ENCODE data around the gene OPRM1. TPM values are rescaled to one million over a fixed set of nuclear protein-coding genes. Genes with fewer than 3 reads are reported as not detected.
"Not testable (repeated sequence)": the region's sequence is repeated elsewhere in the genome, so short reads cannot be mapped to it uniquely, and the experiment has no call there.

Gene OPRM1
- total RNA-seq, 1 donor from 2014 or later = 1.2 TPM

GRCh38 chr6:154233383-154233782 lies 194.3 kb downstream of the OPRM1 start:
- no peak for DNase-seq (ENCODE audit: low spot score in 2 of 2)
- FAIRE-seq = no peak

GRCh38 chr6:154234019-154234772 lies 195.2 kb downstream of the OPRM1 start:
- DNase-seq (ENCODE audit: low spot score in 2 of 2) (no peak), FAIRE-seq (no peak)

GRCh38 chr6:154236646-154237301 lies 197.7 kb downstream of the OPRM1 start:
- DNase-seq (ENCODE audit: low spot score in 2 of 2) (no peak), FAIRE-seq (no peak)

DNA sequence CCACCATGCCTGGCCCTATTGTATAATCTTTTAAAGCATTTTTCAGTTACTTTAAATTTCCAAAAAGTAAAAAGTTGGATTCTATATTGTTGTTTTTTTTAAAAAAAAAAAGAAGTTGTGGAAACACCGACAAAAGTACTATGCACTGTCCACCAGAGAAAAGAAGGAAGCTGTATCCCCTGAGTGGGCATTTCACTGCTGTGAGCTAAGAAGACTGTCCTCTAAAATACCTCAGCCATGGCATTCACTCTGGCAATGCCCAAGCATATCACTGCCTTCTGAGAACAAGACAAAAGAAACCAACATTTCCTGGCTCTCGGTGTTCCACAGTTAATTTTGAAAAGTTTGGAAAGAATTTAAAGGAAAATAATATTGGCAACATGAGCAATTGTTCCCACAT lies 199.8 kb downstream of the OPRM1 start:
- no peak for FAIRE-seq

DNA sequence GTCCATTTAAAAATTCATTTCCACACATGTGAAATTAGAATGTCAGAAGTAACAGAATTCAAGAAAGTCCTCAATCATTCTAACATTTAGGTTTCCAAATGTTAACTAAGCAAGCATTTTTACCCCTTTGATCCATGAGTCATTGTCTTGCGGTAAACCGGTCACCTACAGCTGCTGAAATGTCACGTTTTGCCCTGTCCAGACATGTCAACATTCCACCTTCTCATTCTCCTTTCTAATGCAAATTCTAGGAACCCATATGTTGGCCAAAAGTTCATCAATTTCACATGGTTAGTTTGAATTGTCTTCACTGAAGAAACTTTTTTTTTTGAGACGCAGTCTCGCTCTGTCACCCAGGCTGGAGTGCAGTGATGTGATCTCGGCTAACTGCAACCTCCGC lies 200.4 kb downstream of the OPRM1 start:
- DNase-seq (ENCODE audit: low spot score in 2 of 2) = no peak
- FAIRE-seq = no peak

More for the DNA sequence above, 199.8 kb downstream of the OPRM1 start:
- no peak for DNase-seq (ENCODE audit: low spot score in 2 of 2)

DNA sequence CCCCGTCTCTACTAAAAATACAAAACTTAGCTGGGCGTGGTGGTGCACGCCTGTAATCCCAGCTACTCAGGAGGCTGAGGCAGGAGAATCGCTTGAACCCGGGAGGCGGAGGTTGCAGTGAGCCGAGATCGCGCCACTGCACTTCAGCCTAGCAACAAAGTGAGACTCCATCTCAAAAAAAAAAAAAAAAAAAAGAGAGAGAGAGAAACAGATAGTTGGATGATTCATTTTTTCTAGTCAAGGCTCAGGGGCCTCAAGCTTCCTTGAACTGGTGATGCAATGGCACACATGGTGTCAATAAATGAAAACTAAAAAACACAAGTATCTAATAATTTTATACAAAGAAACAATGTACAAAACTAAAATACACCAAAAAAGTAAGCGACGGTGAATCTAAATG lies 202.0 kb downstream of the OPRM1 start:
- not testable (repeated sequence) for DNase-seq (ENCODE audit: low spot score in 2 of 2); FAIRE-seq

GRCh38 chr6:154241581-154241980 lies 202.5 kb downstream of the OPRM1 start:
- DNase-seq (ENCODE audit: low spot score in 2 of 2) = no peak
- no peak for FAIRE-seq

DNA sequence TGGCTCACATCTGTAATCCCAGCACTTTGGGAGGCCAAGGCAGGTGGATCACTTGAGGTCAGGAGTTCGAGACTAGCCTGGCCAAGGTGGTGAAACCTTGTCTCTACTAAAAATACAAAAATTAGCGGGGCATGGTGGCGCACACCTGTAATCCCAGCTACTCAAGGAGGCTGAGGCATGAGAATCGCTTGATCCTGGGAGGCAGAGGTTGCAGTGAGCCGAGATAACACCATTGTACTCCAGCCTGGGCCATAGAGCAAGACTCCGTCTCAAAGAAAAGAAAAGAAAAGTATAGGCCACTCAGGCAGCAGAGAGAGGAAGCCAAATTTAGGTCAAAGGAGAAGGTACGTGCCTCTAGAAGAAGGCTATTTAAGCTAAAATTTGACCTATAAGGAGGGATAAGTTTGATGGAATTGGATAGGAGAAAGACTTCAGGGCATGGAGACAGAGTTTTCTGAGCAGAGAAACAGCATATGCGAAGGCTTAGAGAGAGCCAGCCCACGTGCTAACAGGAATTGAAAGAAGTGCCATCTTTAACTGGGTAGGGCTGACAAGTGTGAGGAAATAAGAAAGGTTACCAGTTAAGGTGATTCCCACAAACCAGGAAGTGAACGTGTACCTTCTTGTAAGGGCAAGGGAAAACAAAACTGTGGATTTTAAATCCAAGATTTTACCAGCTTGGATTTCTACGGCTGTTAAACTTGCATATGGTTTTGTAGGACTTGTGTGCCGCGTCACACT lies 203.7 kb downstream of the OPRM1 start:
- no peak for FAIRE-seq
- no peak for DNase-seq (ENCODE audit: low spot score in 2 of 2)

- DNase-seq (ENCODE audit: low spot score in 2 of 2) (no peak), FAIRE-seq (no peak)
Measured at GRCh38 chr6:154243793-154244750, 205.0 kb downstream of the OPRM1 start.

DNA sequence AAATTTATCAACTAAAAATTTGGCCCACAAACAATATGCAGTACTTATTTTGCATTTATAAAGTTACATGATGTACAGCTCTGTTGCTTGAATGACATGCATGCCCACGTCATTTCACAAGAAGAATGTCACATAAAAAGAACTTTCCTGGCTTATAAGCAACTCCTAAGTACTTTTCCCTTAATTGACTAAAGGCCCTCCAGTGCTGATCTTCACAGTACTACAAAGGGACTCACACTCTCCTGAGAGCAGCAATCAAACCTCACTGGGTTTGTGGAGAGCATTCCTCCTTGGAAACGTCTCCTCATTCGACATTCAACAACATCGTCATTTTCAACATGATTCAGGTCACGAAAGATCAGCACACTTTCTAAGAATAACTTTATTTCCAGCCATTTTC lies 206.5 kb downstream of the OPRM1 start:
- FAIRE-seq (no peak), DNase-seq (ENCODE audit: low spot score in 2 of 2) (no peak)

- DNase-seq (ENCODE audit: low spot score in 2 of 2) (no peak), FAIRE-seq (no peak)
Measured at GRCh38 chr6:154246723-154247118, 207.7 kb downstream of the OPRM1 start.

- no peak for DNase-seq (ENCODE audit: low spot score in 2 of 2)
Measured at GRCh38 chr6:154247119-154247861, 208.2 kb downstream of the OPRM1 start.

GRCh38 chr6:154249499-154250298 lies 210.7 kb downstream of the OPRM1 start:
- FAIRE-seq (no peak), DNase-seq (ENCODE audit: low spot score in 2 of 2) (no peak)

More at GRCh38 chr6:154247119-154247861, 208.2 kb downstream of the OPRM1 start:
- no peak for FAIRE-seq

- FAIRE-seq = no peak
- no peak for DNase-seq (ENCODE audit: low spot score in 2 of 2)
Measured at GRCh38 chr6:154251116-154251515, 212.1 kb downstream of the OPRM1 start.

GRCh38 chr6:154252678-154253077 lies 213.6 kb downstream of the OPRM1 start:
- DNase-seq (ENCODE audit: low spot score in 2 of 2) = no peak
- FAIRE-seq = no peak

DNA sequence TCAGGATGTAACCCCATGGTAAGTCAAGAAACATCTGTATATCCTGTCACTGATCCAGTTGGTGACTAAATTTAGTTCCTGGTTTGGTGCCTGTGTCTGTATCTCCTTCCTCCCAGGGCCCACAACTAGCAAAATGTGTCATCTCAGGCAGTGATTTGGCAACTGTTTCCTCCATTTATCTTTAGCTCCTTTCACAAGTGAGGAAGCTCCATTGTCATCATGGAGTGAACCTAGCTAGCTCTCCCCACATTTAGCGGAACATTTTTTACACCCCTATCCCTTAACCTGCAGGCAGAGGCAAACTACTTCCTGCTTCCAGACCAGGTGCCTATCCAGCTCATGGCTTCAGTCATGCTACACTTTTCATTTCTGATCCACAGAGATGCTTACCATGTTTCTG lies 218.0 kb downstream of the OPRM1 start:
- FAIRE-seq (no peak), DNase-seq (ENCODE audit: low spot score in 2 of 2) (no peak)

DNA sequence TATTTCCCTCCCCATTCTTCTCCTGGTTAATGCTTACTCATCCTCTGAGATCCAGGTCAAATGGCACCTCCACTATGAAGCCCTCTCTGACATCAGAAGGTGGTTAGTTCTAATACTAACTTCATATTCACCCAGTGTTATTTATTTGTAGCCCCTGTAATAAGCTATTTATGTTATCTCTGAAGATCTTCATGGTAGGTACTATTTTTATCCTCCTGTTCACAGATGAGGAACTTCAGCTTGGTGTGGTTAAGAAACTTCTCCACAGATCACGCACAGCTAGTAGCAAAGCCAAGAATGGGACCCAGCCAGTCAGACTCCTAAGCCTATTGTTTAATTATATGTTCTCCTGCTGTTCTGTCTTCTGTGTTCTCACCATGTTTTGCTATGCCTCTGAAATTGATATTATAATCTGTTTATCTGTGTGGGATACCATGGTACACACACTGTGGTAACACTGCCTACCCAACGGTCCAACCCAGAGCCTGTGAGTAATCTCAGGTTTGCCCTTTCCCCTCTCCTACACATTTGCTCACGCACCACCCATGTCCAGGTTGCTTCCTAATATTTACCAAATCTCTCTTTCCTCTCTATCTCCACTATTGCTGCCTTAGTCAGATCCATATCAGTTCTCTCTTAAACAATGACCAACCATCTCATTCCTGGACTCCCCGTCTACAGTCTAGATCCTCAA lies 219.2 kb downstream of the OPRM1 start:
- FAIRE-seq = no peak

More for the DNA sequence above, 219.2 kb downstream of the OPRM1 start:
- no peak for DNase-seq (ENCODE audit: low spot score in 2 of 2)

Data from frontal cortex (tissue), 4 donors.